ENCODE data around the gene INTS3. TPM values are rescaled to one million over a fixed set of nuclear protein-coding genes. Genes with fewer than 3 reads are reported as not detected.

The INTS3 gene
- total and polyA plus RNA-seq, 9 of the 15 experiments (the other 6 are each of a cell fraction or from before 2014, with no cell fraction given): 6.3 to 24.1 (median 14.3) TPM

GRCh38 chr1:153697191-153698019 is 30.4 kb upstream of the INTS3 start (continued):
- TF ChIP-seq CUX1 (CRISPR knock-in tag; IDR thresholded peaks at IDR 0.05) (no peak), SMAD2 (IDR thresholded peaks at IDR 0.05; ENCODE audit: low read depth, low read length) (no peak), MYC (IDR thresholded peaks at IDR 0.05; ENCODE audit: low read depth, low read length) (peak; percentile 79), MYC (CRISPR knock-in tag; IDR thresholded peaks at IDR 0.05; ENCODE audit: borderline replicate concordance, low read depth) (no peak), NFIC (IDR thresholded peaks at IDR 0.05) (peak; percentile 13; the same call in 1 of the 2 replicates), EP400 (IDR thresholded peaks at IDR 0.05) (peak; percentile 64; the same call in 1 of the 2 replicates), BCOR (IDR thresholded peaks at IDR 0.05) (no peak), ZBTB33 (CRISPR knock-in tag; IDR thresholded peaks at IDR 0.05) (no peak), ZNF785 (CRISPR knock-in tag; IDR thresholded peaks at IDR 0.05) (no peak), ELF2 (CRISPR knock-in tag; IDR thresholded peaks at IDR 0.05) (no peak), SP1 (CRISPR knock-in tag; IDR thresholded peaks at IDR 0.05) (no peak), SUPT5H (IDR thresholded peaks at IDR 0.05) (no peak; the same call in 1 of the 2 replicates), SETDB1 (IDR thresholded peaks at IDR 0.05; ENCODE audit: low read length) (no peak), CLOCK (CRISPR knock-in tag; IDR thresholded peaks at IDR 0.05; ENCODE audit: borderline replicate concordance) (no peak), ILK (tag; IDR thresholded peaks at IDR 0.05; ENCODE audit: borderline replicate concordance, low read depth) (no peak), ETV1 (tag; conservative IDR thresholded peaks at IDR 0.05; ENCODE audit: low read depth) (no peak; the same call in none of the 2 replicates), CREB3L1 (IDR thresholded peaks at IDR 0.05; ENCODE audit: borderline replicate concordance, low read depth) (no peak)

Measured in K562 (cell line).